Measurements from ENCODE around the gene CRMP1. TPM values are rescaled to one million over a fixed set of nuclear protein-coding genes. Genes with fewer than 3 reads are reported as not detected.

CRMP1 gene
- total RNA-seq, 1 experiment from 2014 or later, result not detected

- Mint-ChIP-seq H3K4me1 (ENCODE audit: insufficient read depth, unreplicated experiment) (no peaks in the 10 kb centered on the region), H3K27ac (ENCODE audit: low read depth, unreplicated experiment) (no peak overlapping the region), H3K9me3 (ENCODE audit: unreplicated experiment) (peaks cover 6% of the 10 kb centered on the region), H3K36me3 (ENCODE audit: insufficient read depth, unreplicated experiment) (no peaks in the 10 kb centered on the region), H3K27me3 (ENCODE audit: insufficient read depth, unreplicated experiment) (no peaks in the 10 kb centered on the region), H3K4me3 (ENCODE audit: unreplicated experiment) (no peak overlapping the region)
- CTCF ChIA-PET, result no interaction called here
- POLR2A ChIA-PET, result no interaction called here
- BruUV-seq (replicated peaks), result no TSS peak
- intact Hi-C loops (cut with micrococcal nuclease), result no loop called here
- DNase-seq (ENCODE audit: unreplicated experiment), result no peak
- no peak for TF ChIP-seq CTCF (IDR thresholded peaks at IDR 0.05; ENCODE audit: unreplicated experiment)
Observed at GRCh38 chr4:5889002-5889696, 3.7 kb downstream of the CRMP1 start.

- H3K9me3 Mint-ChIP-seq (ENCODE audit: unreplicated experiment), result peaks cover 6% of the 10 kb centered on the region
Observed at GRCh38 chr4:5888222-5889001, 4.5 kb downstream of the CRMP1 start.

GRCh38 chr4:5887361-5888221 lies 5.3 kb downstream of the CRMP1 start:
- BruUV-seq (replicated peaks), result no TSS peak
- TF ChIP-seq CTCF (IDR thresholded peaks at IDR 0.05; ENCODE audit: unreplicated experiment), result no peak
- Mint-ChIP-seq H3K27me3 (ENCODE audit: insufficient read depth, unreplicated experiment) (no peaks in the 10 kb centered on the region), H3K4me3 (ENCODE audit: unreplicated experiment) (no peak overlapping the region), H3K9me3 (ENCODE audit: unreplicated experiment) (peaks cover 6% of the 10 kb centered on the region), H3K4me1 (ENCODE audit: insufficient read depth, unreplicated experiment) (no peaks in the 10 kb centered on the region), H3K27ac (ENCODE audit: low read depth, unreplicated experiment) (no peak overlapping the region), H3K36me3 (ENCODE audit: insufficient read depth, unreplicated experiment) (no peaks in the 10 kb centered on the region)
- no peak for DNase-seq (ENCODE audit: unreplicated experiment)
- ChIA-PET CTCF (no interaction called here), POLR2A (no interaction called here)
- intact Hi-C loops (cut with micrococcal nuclease), result no loop called here

More at GRCh38 chr4:5888222-5889001, 4.5 kb downstream of the CRMP1 start:
- no peak for TF ChIP-seq CTCF (IDR thresholded peaks at IDR 0.05; ENCODE audit: unreplicated experiment)
- no peak for DNase-seq (ENCODE audit: unreplicated experiment)
- intact Hi-C loops (cut with micrococcal nuclease), result no loop called here
- ChIA-PET CTCF (no interaction called here), POLR2A (no interaction called here)
- H3K36me3 Mint-ChIP-seq (ENCODE audit: insufficient read depth, unreplicated experiment), result no peaks in the 10 kb centered on the region
- BruUV-seq (replicated peaks), result no TSS peak
- H3K27ac Mint-ChIP-seq (ENCODE audit: low read depth, unreplicated experiment), result no peak overlapping the region
- no peak overlapping the region for H3K4me3 Mint-ChIP-seq (ENCODE audit: unreplicated experiment)
- H3K4me1 Mint-ChIP-seq (ENCODE audit: insufficient read depth, unreplicated experiment), result no peaks in the 10 kb centered on the region
- H3K27me3 Mint-ChIP-seq (ENCODE audit: insufficient read depth, unreplicated experiment), result no peaks in the 10 kb centered on the region

- intact Hi-C loops (cut with micrococcal nuclease), result no loop called here
- no peaks in the 10 kb centered on the region for H3K27me3 Mint-ChIP-seq (ENCODE audit: insufficient read depth, unreplicated experiment)
- no peak overlapping the region for H3K27ac Mint-ChIP-seq (ENCODE audit: low read depth, unreplicated experiment)
Observed at GRCh38 chr4:5887011-5887360, 5.9 kb downstream of the CRMP1 start.

More at GRCh38 chr4:5887011-5887360, 5.9 kb downstream of the CRMP1 start:
- Mint-ChIP-seq H3K36me3 (ENCODE audit: insufficient read depth, unreplicated experiment) (no peaks in the 10 kb centered on the region), H3K9me3 (ENCODE audit: unreplicated experiment) (peaks cover 7% of the 10 kb centered on the region), H3K4me1 (ENCODE audit: insufficient read depth, unreplicated experiment) (no peaks in the 10 kb centered on the region), H3K4me3 (ENCODE audit: unreplicated experiment) (no peak overlapping the region)
- ChIA-PET CTCF (no interaction called here), POLR2A (no interaction called here)
- BruUV-seq (replicated peaks), result no TSS peak
- TF ChIP-seq CTCF (IDR thresholded peaks at IDR 0.05; ENCODE audit: unreplicated experiment), result no peak
- no peak for DNase-seq (ENCODE audit: unreplicated experiment)

Measured in MCF 10A (cell line).